Activated CD4-positive, CD25-positive, alpha-beta regulatory T cell (primary cell): ENCODE data around the gene RPH3AL.
"Not testable (repeated sequence)": the region's sequence is repeated elsewhere in the genome, so short reads cannot be mapped to it uniquely, and the experiment has no call there.

Experiments
- DNase-seq, 4 experiments: peaks; one replicate each; lab custom pipeline; 2025; lab: John Stamatoyannopoulos, UW

The RPH3AL gene

GRCh38 chr17:238071-238963 is 114.3 kb downstream of the RPH3AL start:
- DNase-seq, result no peak

- no peak for DNase-seq
Observed at GRCh38 chr17:237406-237955, 115.1 kb downstream of the RPH3AL start.

GRCh38 chr17:236641-237405 is 115.8 kb downstream of the RPH3AL start:
- DNase-seq, result no peak

DNA sequence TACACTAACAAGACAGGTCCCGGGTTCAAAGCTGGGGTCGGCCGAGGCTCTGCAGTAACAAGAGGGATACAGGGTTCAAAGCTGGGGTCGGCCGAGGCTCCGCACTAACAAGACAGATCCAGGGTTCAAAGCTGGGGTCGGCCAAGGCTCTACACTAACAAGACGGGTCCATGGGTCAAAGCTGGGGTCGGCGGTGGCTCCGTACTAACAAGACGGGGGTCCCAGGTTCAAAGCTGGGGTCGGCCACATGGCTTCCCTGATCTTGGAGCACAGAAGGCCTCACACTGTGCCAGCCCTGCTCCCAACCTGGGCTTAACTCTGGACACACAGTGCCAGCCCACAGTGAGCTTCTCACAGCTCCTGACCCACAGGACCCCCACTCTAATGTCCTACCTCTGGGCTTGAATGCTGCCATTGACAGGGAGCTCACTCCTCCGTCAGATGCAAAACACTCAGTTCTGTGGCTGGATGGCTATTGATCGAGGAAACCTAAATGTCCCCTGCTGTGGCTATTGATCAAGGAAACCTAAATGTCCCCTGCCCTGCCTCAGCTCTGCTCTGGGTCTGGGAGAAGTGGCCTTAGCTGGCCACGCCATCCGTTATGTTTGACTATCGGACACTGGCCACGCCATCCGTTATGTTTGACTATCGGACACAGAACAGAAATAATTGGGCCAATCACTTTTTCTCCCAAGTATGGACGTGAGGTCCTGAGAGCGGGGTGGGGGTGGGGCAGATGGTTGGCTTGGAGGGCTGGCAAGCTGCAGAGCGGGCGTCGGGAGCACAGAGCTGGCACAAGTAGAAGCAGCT is 116.6 kb downstream of the RPH3AL start:
- DNase-seq, result no peak

DNA sequence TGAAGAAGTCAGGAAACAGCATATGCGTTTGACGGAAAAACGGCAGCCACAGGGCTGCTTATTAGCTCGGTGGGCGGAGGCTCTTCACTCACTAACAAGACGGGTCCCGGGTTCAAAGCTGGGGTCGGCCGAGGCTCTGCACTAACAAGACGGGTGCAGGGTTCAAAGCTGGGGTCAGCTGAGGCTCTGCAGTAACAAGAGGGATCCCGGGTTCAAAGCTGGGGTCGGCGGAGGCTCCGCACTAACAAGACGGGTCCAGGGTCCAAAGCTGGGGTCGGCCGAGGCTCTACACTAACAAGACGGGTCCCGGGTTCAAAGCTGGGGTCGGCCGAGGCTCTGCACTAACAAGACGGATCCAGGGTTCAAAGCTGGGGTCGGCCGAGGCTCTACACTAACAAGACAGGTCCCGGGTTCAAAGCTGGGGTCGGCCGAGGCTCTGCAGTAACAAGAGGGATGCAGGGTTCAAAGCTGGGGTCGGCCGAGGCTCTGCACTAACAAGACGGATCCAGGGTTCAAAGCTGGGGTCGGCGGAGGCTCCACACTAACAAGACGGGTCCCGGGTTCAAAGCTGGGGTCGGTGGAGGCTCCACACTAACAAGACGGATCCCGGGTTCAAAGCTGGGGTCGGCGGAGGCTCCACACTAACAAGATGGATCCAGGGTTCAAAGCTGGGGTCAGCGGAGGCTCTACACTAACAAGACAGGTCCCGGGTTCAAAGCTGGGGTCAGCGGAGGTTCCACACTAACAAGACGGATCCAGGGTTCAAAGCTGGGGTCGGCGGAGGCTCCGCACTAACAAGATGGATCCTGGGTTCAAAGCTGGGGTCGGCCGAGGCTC is 117.4 kb downstream of the RPH3AL start:
- DNase-seq, result not testable (repeated sequence)

- DNase-seq, result not testable (repeated sequence)
Observed at GRCh38 chr17:234163-234993, 118.2 kb downstream of the RPH3AL start.

DNA sequence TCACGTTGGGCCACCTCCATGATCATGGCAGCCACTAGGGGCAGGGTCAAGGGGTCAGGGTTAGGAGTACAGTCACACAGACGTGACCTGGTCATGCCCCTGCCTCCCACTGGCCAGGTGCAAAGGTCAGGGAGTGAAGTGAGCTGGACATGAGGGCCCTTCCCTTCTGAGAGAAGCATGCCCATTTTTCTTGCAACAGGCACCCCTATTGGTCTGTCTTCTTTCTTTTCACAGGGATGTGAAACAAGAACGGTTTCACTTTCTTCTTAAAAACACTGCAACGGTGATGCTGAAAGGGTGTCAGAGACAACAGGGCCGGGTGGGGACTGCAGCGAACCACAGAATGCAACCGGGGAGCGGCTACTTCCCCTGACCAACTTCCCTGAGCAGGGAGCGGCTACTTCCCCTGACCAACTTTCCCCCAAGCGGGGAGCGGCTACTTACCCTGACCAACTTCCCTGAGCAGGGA is 119.1 kb downstream of the RPH3AL start:
- DNase-seq, result no peak

DNA sequence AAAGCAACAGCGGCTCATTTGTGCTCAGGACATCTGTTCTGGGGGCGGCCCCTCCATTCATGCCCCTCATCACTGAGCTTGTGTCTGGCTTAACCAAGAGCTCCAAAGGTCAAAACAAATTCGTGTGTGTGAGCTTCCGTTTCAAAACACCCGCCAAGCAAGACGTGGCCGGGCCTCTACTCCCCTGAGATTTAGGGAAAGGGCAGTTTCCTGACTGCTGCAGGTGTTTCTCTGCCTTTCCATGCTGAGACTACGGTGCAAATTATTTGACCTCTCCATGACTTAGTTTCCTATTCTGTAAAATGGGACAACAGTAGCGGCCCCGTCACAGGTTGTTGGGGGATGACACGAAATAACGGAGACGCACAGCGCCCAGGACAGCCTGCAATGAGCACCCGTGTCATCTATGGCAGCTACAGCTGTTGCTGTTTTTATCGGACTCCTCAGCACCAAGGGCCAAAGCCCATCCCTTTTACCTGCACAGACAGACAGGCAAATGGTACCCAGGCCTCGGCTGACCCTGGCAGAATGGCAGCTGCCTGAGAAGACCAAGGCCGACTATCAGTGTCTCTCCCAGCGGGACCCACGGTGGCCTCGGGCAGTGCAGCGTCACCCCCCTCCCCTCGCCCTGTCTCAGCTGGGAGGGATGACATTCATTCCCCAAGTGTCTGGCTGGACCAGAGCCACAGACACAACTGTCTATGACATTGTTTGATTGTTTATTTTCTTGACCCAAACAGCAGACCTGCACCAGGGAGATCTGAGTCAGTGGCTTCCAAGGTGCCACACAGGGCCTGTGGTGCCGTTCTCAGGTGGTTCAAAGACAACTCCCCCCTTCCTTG is 120.4 kb downstream of the RPH3AL start:
- no peak for DNase-seq

- DNase-seq, result no peak
Observed at GRCh38 chr17:231191-231965, 121.2 kb downstream of the RPH3AL start.

GRCh38 chr17:230395-230770 is 122.2 kb downstream of the RPH3AL start:
- no peak for DNase-seq

GRCh38 chr17:229709-230394 is 122.8 kb downstream of the RPH3AL start:
- no peak for DNase-seq

GRCh38 chr17:228951-229708 is 123.5 kb downstream of the RPH3AL start:
- DNase-seq, result no peak

DNA sequence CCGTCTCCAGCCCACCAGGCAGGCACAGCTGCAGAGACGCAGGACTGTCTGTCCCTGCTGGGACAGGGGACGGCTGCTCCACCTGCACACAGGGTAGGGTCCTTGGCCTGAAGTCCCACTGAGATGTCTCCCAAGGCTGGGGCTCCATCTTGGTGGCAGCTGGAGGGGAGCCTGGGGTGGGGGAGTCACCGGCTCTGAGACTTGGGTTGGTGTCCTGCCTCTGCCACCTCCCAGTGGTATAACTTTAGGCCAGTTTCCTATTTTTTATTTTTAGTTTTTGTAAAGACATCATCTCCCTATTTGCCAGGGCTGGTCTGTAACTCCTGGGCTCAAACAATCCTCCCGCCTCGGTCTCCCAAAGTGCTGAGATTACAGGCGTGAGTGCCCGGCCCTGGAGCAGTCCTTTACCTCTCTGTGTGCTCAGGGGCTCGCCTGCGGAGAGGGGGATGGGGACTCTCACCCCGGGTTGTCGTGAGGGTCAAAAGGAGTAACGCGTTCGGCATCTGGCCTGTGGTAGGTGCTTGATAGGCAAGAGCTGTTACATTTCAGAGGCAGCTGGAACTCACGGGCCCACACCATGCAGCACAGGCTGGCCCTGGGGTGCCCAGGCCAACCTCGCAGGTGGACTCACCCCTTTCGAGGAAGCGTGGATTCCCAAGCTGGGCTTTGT is 124.5 kb downstream of the RPH3AL start:
- no peak for DNase-seq

DNA sequence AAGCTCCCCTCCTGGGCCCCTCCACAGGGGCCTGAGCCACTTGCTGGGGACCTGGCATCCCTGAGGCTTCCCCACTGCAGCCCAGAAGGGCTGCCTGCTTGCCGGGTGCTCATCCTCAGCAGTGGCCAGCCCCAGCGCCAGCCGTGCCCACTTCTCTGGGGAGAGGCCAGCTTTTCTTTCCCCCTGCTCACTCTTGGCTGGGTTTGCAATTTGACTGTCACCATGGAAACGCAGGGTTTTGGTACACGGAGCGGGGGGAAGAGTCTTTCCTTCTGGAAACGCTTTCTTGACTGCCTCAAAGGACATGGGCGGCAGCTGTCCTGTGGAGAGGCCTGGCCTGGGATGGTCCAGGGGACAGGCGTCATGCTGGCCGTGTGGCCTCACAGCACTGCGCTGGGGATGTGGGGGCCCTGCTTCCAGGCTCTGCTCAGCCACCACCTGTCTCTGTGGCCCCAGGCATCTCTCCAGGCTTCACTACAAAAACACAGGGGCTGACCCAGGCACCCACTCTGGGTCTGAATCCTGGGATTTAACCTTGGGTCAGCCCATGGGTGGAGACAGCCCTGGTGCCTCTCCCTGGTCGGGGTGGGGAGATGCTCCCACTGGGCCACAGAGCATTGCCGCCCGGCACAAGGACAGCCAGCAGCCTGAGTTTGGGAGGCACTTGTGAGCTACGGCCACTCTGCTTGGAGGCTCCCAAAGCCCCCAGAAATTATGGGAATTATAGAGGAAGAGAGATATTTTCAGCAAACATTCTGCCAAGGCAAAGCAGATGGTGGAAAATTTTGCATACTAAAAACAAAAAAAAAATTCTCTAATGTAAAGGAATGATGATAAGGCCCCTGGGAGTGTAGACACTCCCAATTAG is 125.3 kb downstream of the RPH3AL start:
- DNase-seq, result no peak
